Mesenchymal stem cell (in vitro differentiated cells and primary cell): ENCODE measurements around the gene TANC1.
A peak's percentile ranks its signal among the peaks of the same experiment; 100 is the strongest.

ENCODE experiments used
- DNase-seq: peaks from one replicate; pipeline ENCODE4 v3.0.0-alpha.2; 2013
- H2AFZ ChIP-seq: one replicate; pipeline ENCODE4 v1.6.1; 2013; ENCODE audit warnings: low read depth, mild to moderate bottlenecking, control low read depth, inconsistent platforms, low read length, moderate library complexity
- H2AK5ac ChIP-seq: 2 replicates; pipeline ENCODE4 v1.6.1; 2013; ENCODE audit warnings: low read length, moderate library complexity, mild to moderate bottlenecking, inconsistent platforms; ENCODE audit not compliant: severe bottlenecking
- H2BK120ac ChIP-seq: one replicate; pipeline ENCODE4 v1.6.1; 2013; ENCODE audit warnings: low read depth, mild to moderate bottlenecking, inconsistent platforms, low read length, moderate library complexity
- H2BK12ac ChIP-seq, 2 experiments: one replicate each; pipeline ENCODE4 v1.6.1; 2013; ENCODE audit warnings: inconsistent platforms in 2 of 2, low read length in 2 of 2, mild to moderate bottlenecking in 2 of 2, moderate library complexity in 2 of 2, control low read depth in 1 of 2
- H2BK15ac ChIP-seq: one replicate; pipeline ENCODE4 v1.6.1; 2013; ENCODE audit warnings: mild to moderate bottlenecking, low read depth, inconsistent platforms; ENCODE audit not compliant: poor library complexity, severe bottlenecking
- H2BK5ac ChIP-seq: 2 replicates; pipeline ENCODE4 v1.6.1; 2013; ENCODE audit warnings: low read depth, mild to moderate bottlenecking, low read length, control low read depth, inconsistent platforms; ENCODE audit not compliant: poor library complexity, severe bottlenecking
- H3K14ac ChIP-seq, 2 experiments: one replicate each; pipeline ENCODE4 v1.6.1; 2013; ENCODE audit warnings: inconsistent platforms in 2 of 2, low read length in 2 of 2, control low read depth in 1 of 2, mild to moderate bottlenecking in 1 of 2, moderate library complexity in 1 of 2
- H3K18ac ChIP-seq, 2 experiments: one replicate each; pipeline ENCODE4 v1.6.1; 2013; ENCODE audit warnings: inconsistent platforms in 2 of 2, low read length in 2 of 2, control low read depth in 1 of 2, low read depth in 1 of 2, mild to moderate bottlenecking in 1 of 2
- H3K23ac ChIP-seq, 2 experiments: one replicate each; pipeline ENCODE4 v1.6.1; 2013; ENCODE audit warnings: inconsistent platforms in 2 of 2, low read length in 2 of 2, mild to moderate bottlenecking in 2 of 2, moderate library complexity in 2 of 2, control low read depth in 1 of 2
- H3K27ac ChIP-seq: 2 replicates; pipeline ENCODE4 v1.5.1; 2013; ENCODE audit warnings: mild to moderate bottlenecking, moderate library complexity, low read length, control low read depth, inconsistent platforms; ENCODE audit not compliant: poor library complexity, severe bottlenecking
- H3K27me3 ChIP-seq, 2 experiments: 2 replicates each; pipeline versions ENCODE4 v1.6.1 to v1.7.0; 2013; ENCODE audit warnings: low read length in 2 of 2, mild to moderate bottlenecking in 2 of 2, moderate library complexity in 2 of 2, control low read depth in 1 of 2, inconsistent platforms in 1 of 2; ENCODE audit not compliant: control insufficient read depth in 1 of 2, insufficient read depth in 1 of 2
- H3K36me3 ChIP-seq, 2 experiments: 2 replicates each; pipeline versions ENCODE4 v1.6.1 to v1.7.0; 2013; ENCODE audit warnings: low read length in 2 of 2, control low read depth in 1 of 2, inconsistent platforms in 1 of 2, low read depth in 1 of 2, mild to moderate bottlenecking in 1 of 2; ENCODE audit not compliant: insufficient read depth in 2 of 2, control insufficient read depth in 1 of 2
- H3K4ac ChIP-seq, 2 experiments: one replicate each; pipeline ENCODE4 v1.6.1; 2013; ENCODE audit warnings: inconsistent platforms in 2 of 2, low read length in 2 of 2, mild to moderate bottlenecking in 2 of 2, moderate library complexity in 2 of 2, control low read depth in 1 of 2, low read depth in 1 of 2
- H3K4me1 ChIP-seq: 2 replicates; pipeline ENCODE4 v1.6.1; 2013; ENCODE audit warnings: low read depth, low read length, control low read depth; ENCODE audit not compliant: control insufficient read depth, insufficient read depth
- H3K4me2 ChIP-seq: 2 replicates; pipeline ENCODE4 v1.6.1; 2013; ENCODE audit warnings: low read length, mild to moderate bottlenecking, inconsistent platforms; ENCODE audit not compliant: poor library complexity, severe bottlenecking
- H3K4me3 ChIP-seq, 2 experiments: 2 replicates each; pipeline versions ENCODE4 v1.5.1 to v1.7.0; 2013; ENCODE audit warnings: low read length in 2 of 2, mild to moderate bottlenecking in 2 of 2, control low read depth in 1 of 2, low read depth in 1 of 2; ENCODE audit not compliant: insufficient read depth in 1 of 2
- H3K79me1 ChIP-seq: replicated peaks from 2 replicates; pipeline ENCODE4 v1.6.1; 2013; ENCODE audit warnings: mild to moderate bottlenecking, control low read depth, low read length, inconsistent platforms; ENCODE audit not compliant: poor library complexity, severe bottlenecking
- H3K9ac ChIP-seq: 2 replicates; pipeline ENCODE4 v1.7.0; 2013; ENCODE audit warnings: mild to moderate bottlenecking, low read length, moderate library complexity
- H3K9me3 ChIP-seq: 2 replicates; pipeline ENCODE4 v1.7.0; 2013; ENCODE audit warnings: mild to moderate bottlenecking, low read length; ENCODE audit not compliant: control insufficient read depth
- H4K8ac ChIP-seq: one replicate; pipeline ENCODE4 v1.6.1; 2013; ENCODE audit warnings: inconsistent platforms, mild to moderate bottlenecking, low read length, moderate library complexity
- H4K91ac ChIP-seq: one replicate; pipeline ENCODE4 v1.6.1; 2013; ENCODE audit warnings: mild to moderate bottlenecking, low read length, inconsistent platforms
- WGBS: methylation state at CpG from one replicate; pipeline ENCODE4 v1.1.7; 2013; ENCODE audit warnings: mixed read lengths; 5-methylcytosine and 5-hydroxymethylcytosine counted together

Gene TANC1

GRCh38 chr2:158923641-158924040, 44.8 kb upstream of the TANC1 start:
- H3K14ac ChIP-seq: no peak overlapping the region
- no peak overlapping the region for H3K4me2 ChIP-seq
- no peak overlapping the region for H3K9ac ChIP-seq
- H4K8ac ChIP-seq: no peak overlapping the region
- no peaks in the 10 kb centered on the region for H3K36me3 ChIP-seq
- no peak overlapping the region for H2AK5ac ChIP-seq
- H3K27ac ChIP-seq: no peak overlapping the region
- H3K9me3 ChIP-seq: no peaks in the 10 kb centered on the region
- no CpG with 5 or more reads among the region's 1 CpG for WGBS
- DNase-seq: no peak
- no peak overlapping the region for H3K4ac ChIP-seq
- no peak overlapping the region for H3K4me3 ChIP-seq
- no peak overlapping the region for H3K23ac ChIP-seq
- peaks cover 8% of the 10 kb centered on the region for H3K4me1 ChIP-seq
- no peak overlapping the region for H4K91ac ChIP-seq
- no peak overlapping the region for H2BK15ac ChIP-seq
- H3K18ac ChIP-seq: no peak overlapping the region
- no peak overlapping the region for H2AFZ ChIP-seq
- peaks cover 4 to 13% of the 10 kb centered on the region in 2 experiments for H3K27me3 ChIP-seq
- no peak overlapping the region for H2BK120ac ChIP-seq
- H2BK5ac ChIP-seq: no peak overlapping the region
- no peak overlapping the region for H2BK12ac ChIP-seq
- no peaks in the 10 kb centered on the region for H3K79me1 ChIP-seq

DNA sequence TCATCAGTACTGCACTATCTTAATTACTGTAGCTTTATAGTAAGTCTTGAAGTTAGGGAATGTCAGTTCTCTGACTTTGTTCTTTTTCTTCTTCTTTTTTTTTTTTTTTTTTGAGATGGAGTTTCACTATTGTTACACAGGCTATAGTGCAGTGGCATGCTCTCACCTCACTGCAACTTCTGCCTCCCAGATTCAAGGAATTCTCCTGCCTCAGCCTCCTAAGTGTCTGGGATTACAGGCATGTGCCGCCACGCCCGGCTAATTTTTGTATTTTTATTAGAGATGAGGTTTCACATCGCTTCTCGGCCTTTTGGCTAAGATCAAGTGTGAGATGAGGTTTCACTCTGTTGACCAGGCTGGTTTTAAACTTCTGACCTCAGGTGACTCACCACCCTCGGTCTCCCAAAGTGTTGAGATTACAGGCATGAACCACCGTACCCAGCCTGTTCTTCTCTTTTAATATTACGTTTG, 41.9 kb upstream of the TANC1 start:
- no peak overlapping the region for H3K23ac ChIP-seq
- peak; percentile 60 for DNase-seq
- H3K9me3 ChIP-seq: no peaks in the 10 kb centered on the region
- WGBS: no CpG with 5 or more reads among the region's 8 CpGs
- H4K8ac ChIP-seq: no peak overlapping the region
- H3K4me3 ChIP-seq: no peak overlapping the region
- no peak overlapping the region for H3K4me2 ChIP-seq
- H2BK15ac ChIP-seq: no peak overlapping the region
- H3K79me1 ChIP-seq: no peaks in the 10 kb centered on the region
- no peak overlapping the region for H3K18ac ChIP-seq
- H4K91ac ChIP-seq: no peak overlapping the region
- no peak overlapping the region for H3K14ac ChIP-seq
- no peak overlapping the region for H3K27ac ChIP-seq
- H2BK5ac ChIP-seq: no peak overlapping the region
- H3K4me1 ChIP-seq: peaks cover 8% of the 10 kb centered on the region
- no peak overlapping the region for H3K9ac ChIP-seq
- no peak overlapping the region for H2AK5ac ChIP-seq
- peaks cover 4 to 13% of the 10 kb centered on the region in 2 experiments for H3K27me3 ChIP-seq
- H2AFZ ChIP-seq: no peak overlapping the region
- H3K4ac ChIP-seq: no peak overlapping the region
- H3K36me3 ChIP-seq: no peaks in the 10 kb centered on the region
- no peak overlapping the region for H2BK120ac ChIP-seq
- no peak overlapping the region for H2BK12ac ChIP-seq

DNA sequence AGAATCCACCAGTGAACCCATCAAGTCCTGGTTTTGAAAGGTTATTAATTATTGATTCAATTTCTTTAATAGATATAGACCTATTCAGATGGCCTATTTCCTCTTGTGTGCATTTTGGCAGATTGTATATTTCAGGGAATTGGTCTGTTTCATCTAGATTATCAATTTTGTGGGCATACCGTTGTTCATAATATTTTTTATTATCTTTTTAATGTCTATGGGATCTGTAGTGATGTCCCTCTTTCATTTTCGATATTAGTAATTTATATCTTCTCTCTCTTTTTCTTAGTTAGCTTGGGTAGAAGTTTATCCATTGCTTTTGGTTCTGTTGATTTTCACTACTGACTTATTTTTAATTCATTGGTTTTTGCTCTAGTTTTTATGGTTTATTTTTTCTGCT, 39.9 kb upstream of the TANC1 start:
- Histone ChIP-seq H3K4ac (no peak overlapping the region), H3K36me3 (no peaks in the 10 kb centered on the region), H3K27ac (no peak overlapping the region), H4K91ac (no peak overlapping the region), H3K79me1 (no peaks in the 10 kb centered on the region), H2BK120ac (no peak overlapping the region), H3K4me2 (no peak overlapping the region), H3K4me1 (no peaks in the 10 kb centered on the region), H3K9ac (no peak overlapping the region), H3K4me3 (no peak overlapping the region), H2AFZ (no peak overlapping the region), H3K18ac (no peak overlapping the region), H3K9me3 (no peaks in the 10 kb centered on the region), H2BK12ac (no peak overlapping the region), H3K14ac (no peak overlapping the region), H2AK5ac (no peak overlapping the region), H3K27me3 (peaks cover 0 to 13% of the 10 kb centered on the region in 2 experiments), H2BK5ac (no peak overlapping the region), H2BK15ac (no peak overlapping the region), H3K23ac (no peak overlapping the region), H4K8ac (no peak overlapping the region)
- no peak for DNase-seq
- no CpG with 5 or more reads among the region's 2 CpGs for WGBS

GRCh38 chr2:158928965-158929364, 39.5 kb upstream of the TANC1 start:
- Histone ChIP-seq H3K9me3 (no peaks in the 10 kb centered on the region), H2BK12ac (no peak overlapping the region), H2AFZ (no peak overlapping the region), H3K9ac (no peak overlapping the region), H3K4me3 (no peak overlapping the region), H3K27me3 (peaks cover 0 to 12% of the 10 kb centered on the region in 2 experiments), H4K91ac (no peak overlapping the region), H3K79me1 (no peaks in the 10 kb centered on the region), H3K14ac (no peak overlapping the region), H2BK5ac (no peak overlapping the region), H3K18ac (no peak overlapping the region), H3K36me3 (no peaks in the 10 kb centered on the region), H4K8ac (no peak overlapping the region), H2BK120ac (no peak overlapping the region), H3K23ac (no peak overlapping the region), H3K4ac (no peak overlapping the region), H2BK15ac (no peak overlapping the region), H3K4me2 (peak overlapping the region; percentile 14), H3K27ac (no peak overlapping the region), H3K4me1 (no peaks in the 10 kb centered on the region), H2AK5ac (no peak overlapping the region)
- no peak for DNase-seq
